DMS153 treated with DMSO at 0.1 percent for 48 hours (cell line): ENCODE data around the gene C1R.
"Not testable (repeated sequence)": the region's sequence is repeated elsewhere in the genome, so short reads cannot be mapped to it uniquely, and the experiment has no call there.

ENCODE experiments used
- DNase-seq: peaks from one replicate; lab custom pipeline; 2025; ENCODE audit not compliant: unreplicated experiment; lab: John Stamatoyannopoulos, UW

Gene C1R

DNA sequence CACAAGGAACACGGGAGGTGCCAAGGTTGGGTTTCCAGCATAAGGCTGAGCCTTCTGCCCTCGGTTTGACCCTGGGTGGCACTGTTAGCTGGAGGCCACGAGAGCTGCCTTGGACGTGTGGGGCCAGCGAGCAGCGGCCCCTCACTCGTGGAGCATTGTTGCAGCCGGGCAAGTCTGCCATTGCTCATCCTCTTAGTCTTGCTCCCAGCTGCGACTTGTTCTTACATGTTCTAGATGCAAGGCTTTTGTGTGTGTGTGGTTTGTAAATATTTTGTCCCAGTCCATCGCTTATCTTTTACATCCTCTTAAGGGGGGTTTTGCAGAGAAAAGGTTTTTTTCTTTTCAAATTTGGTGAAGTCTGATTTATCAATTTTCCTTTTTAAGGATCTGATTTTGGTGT lies 52.8 kb downstream of the C1R start:
- DNase-seq, result no peak

DNA sequence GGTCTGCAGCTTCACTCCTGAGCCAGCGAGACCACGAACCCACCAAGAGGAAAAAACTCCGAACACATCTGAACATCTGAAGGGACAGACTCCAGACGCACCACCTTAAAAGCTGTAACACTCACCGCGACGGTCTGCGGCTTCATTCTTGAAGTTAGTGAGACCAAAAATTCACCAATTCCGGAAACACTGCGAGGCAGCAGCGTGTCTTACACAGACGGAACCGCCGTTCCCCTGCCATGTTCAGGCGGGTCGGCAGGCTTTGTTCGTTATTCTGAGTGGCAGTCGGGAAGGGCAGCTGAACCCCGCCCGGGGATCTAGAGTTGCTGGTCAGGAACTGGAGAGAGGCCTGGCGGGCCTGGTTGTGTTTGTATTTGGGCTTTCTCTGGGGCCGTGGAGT lies 53.7 kb downstream of the C1R start:
- DNase-seq, result no peak

DNA sequence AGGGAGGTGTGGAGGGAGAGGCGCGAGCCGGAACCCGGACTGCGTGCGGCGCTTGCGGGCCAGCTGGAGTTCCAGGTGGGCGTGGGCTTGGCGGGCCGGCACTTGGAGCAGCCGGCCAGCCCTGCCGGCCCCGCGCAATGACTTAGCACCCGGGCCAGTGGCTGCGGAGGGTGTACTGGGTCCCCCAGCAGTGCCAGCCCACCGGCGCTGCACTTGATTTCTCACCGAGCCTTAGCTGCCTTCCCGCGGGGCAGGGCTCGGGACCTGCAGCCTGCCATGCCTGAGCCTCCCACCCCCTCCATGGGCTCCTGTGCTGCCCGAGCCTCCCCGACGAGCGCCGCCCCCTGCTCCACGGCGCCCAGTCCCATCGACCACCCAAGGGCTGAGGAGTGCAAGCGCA lies 54.8 kb downstream of the C1R start:
- not testable (repeated sequence) for DNase-seq

DNA sequence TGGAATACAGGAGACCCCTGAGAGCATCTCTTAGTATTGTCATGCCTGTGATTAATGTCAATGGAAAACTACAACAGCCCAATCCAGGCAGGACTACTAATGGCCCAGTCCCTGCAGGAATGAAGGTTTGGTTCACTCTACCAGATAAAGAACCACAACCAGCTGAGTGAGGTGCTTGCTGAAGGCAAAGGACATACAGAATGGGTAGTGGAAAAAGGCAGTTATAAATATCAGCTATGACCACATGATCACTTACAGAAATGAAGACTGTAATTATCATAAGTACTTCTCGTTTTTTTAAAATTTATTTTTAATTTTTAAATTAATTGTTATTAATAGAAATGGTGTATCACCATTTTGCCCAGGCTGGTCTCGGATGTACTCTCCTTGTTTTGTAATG lies 56.8 kb downstream of the C1R start:
- no peak for DNase-seq

DNA sequence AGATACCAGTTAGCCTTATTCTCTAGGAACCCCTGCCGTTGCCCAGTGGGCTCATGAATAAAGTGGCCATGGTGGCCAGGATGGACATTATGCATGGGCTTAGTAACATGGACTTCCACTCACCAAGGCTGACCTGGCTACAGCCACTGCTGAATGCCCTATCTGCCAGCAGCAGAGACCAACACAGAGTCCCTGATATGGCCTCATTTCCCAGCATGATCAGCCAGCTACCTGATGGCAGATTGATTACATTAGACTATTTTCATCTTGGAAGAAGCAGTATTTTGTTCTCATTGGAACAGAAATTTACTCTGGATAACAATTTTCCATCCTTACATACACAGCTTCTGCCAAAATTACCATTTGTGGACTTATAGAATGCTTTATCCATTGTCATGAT lies 57.8 kb downstream of the C1R start:
- no peak for DNase-seq

DNA sequence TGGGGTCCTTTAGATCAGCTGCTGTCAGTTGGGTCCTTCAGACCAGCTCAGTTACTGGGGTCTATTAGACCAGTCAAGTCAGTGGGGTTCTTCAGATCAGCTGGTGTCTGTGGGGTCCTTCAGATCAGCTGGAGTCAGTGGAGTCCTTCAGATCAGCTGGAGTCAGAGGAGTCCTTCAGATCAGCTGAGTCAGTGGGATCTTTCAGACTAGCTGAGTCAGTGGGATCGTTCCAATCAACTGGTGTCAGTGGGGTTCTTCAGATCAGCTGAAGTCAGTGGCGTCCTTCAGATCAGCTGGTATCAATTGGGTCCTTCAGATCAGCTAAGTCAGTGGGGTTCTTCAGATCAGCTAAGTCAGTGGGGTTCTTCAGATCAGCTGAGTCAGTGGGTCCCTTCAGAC lies 59.3 kb downstream of the C1R start:
- DNase-seq, result no peak

DNA sequence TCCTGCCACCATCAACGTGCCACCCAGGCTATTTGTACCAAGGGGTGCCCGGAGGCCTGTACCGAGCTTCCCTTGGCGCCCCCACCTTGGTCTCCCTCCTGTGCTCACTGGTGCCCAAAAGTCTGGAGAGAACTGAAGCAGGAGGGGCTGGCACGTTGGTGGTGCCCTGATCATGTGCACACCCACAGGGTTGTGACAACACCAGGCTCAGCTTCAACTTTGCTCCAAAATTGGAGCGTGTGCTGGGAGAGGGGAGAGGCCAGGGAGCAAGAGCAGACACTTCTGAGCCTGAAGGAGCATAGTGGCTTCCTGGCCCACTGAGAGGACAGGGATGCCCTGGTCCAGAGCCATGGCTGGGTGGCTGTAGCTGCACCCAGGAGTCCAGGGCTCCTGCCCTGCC lies 60.9 kb downstream of the C1R start:
- DNase-seq, result no peak
